NCI-H510A treated with DMSO at 0.1 percent for 48 hours (cell line): ENCODE data around the gene TTC32.
"Not testable (repeated sequence)": the region's sequence is repeated elsewhere in the genome, so short reads cannot be mapped to it uniquely, and the experiment has no call there.

Experiments
- DNase-seq: peaks from one replicate; lab custom pipeline; 2025; lab: John Stamatoyannopoulos, UW

TTC32 gene

DNA sequence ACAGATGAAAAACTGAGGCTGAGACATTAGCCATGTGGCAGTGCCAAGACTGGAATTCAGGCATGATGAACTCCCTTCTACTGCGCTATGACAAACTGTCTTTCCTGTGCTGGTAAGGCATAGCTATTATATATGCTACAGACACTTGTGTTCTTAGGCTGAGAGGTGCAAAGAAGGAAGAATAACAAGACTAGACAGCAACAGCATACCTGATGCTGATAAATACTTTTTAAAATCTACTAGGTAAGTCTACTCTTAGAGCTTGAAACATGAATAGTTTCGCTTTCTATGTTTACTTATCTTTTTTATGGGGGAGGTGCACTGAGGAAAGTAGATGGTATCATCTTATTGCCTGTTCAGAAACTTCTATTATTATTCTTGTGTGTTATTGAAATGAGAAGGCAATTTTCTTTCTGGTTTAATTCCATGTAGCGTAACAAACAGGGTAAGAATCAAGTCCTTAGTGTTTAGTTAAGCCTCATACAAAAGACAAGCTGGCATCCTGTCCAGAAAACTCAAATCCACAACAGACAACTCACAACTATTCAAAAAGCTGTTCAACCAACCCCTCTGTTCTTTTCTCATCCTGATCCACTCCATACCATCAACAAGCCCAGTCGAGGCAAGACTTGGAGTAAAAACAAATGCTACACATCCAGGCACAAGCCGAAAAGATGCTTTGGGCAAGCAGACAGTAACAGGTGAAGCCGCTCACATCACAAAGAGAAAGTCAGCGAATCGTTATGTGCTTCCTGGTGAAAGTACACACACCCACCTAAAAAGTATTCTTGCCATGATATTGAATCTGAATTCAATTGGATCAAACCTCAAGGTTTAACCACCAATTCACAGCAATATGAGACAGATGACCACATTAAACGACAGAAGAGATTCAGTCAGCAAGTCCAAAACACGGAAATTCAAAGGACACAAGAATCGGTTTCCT lies 1.5 kb downstream of the TTC32 start:
- peak; percentile 46 for DNase-seq

GRCh38 chr2:19898592-19899329 lies 3.0 kb downstream of the TTC32 start:
- no peak for DNase-seq

GRCh38 chr2:19897623-19898245 lies 4.0 kb downstream of the TTC32 start:
- DNase-seq, result no peak

DNA sequence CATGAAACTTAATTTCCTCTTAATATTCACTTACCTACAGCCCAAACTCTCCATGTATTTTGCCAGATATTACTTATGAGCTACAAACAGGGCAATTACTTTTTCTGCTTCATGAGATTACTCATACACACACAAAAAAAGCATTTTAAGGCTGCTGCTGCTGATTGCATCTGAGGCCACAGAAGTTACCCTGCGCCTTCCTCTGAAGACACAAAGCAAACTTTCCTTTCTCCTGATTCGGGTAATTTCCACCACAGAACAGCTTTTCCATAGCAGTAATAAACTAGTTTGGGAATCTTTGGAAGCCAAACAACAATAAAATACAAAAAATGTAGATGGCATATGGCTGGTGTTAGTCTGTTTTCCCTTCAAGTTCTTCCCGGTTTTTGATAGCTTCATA lies 6.2 kb downstream of the TTC32 start:
- no peak for DNase-seq

- DNase-seq, result no peak
Observed at GRCh38 chr2:19894134-19894792, 7.5 kb downstream of the TTC32 start.

GRCh38 chr2:19893520-19894133 lies 8.2 kb downstream of the TTC32 start:
- DNase-seq, result no peak

DNA sequence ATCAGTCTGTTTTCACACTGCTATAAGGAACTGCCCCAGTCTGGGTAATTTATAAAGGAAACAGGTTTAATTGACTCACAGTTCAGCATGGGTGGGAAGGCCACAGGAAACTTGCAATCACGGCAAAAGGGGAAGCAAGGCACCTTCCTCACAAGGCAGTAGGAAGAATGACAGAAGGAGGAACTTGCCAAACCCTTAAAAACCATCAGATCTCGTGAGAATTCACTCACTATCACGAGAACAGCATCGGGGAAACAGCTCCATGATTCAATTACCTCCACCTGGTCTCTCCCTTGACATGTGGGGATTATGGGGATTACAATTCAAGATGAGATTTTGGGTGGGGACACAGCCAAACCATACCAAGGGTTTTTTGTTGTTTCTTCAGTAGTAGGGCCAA lies 9.8 kb downstream of the TTC32 start:
- not testable (repeated sequence) for DNase-seq

- peak; percentile 20 for DNase-seq
Observed at GRCh38 chr2:19890104-19890503, 11.7 kb downstream of the TTC32 start.

GRCh38 chr2:19888831-19889230 lies 13.0 kb downstream of the TTC32 start:
- DNase-seq, result no peak

DNA sequence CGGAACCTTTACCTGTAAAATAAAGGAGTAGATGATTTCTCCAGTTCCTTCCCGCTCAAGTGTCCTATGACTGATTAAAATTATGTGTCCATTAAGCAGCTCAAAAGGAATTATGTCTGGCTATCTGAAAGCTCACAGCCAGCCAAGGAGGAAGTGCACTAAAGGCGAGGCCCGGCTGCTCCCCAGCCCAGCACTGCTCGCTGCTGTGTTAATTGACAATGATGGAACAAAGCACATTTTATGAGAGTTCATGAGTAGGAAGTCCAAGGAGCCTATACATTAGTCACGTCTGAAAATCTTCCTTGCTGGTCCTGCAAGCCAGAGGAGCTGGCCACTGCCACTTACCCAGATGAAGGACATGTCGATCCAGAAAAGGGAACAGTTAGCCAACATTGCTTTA lies 14.3 kb downstream of the TTC32 start:
- no peak for DNase-seq

DNA sequence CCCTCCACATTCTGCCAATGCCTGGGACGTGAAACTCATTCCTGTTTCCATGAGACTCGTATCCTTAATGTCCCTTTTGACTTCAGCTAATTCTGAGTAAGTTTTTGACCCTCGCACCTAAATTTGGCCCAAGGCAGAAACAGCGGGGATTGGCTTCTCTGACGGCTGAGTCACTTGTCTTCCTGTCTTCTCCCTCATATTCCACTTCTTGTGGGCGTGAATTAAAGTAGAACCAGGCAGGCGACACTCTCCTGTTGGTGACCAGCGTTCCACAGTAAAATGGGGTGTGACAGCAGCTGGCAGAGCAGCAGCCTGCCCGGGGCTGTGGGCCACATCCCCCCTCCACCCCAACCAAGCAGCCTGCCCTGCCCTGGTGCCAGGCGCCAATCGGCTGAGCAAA lies 15.5 kb downstream of the TTC32 start:
- no peak for DNase-seq

DNA sequence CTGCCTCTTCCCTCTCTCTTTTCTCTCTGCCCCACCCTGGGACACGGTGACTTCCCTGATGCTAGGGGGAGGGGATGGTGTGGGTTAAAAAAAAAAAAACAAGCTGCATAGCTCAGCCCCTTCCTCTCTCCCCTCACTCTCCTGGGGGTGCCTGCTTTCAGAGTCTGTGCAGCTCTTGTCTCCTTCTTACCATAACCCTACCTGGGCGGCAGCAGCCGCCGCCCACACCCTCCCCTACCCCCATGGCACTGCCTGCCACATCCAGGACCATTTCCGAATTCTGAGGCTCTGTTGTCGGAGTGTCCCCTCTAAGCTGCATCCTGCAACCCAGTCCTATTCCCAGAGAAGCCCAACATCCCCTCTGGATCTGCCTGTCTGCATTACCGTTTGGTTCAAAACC lies 16.0 kb downstream of the TTC32 start:
- DNase-seq, result no peak

DNA sequence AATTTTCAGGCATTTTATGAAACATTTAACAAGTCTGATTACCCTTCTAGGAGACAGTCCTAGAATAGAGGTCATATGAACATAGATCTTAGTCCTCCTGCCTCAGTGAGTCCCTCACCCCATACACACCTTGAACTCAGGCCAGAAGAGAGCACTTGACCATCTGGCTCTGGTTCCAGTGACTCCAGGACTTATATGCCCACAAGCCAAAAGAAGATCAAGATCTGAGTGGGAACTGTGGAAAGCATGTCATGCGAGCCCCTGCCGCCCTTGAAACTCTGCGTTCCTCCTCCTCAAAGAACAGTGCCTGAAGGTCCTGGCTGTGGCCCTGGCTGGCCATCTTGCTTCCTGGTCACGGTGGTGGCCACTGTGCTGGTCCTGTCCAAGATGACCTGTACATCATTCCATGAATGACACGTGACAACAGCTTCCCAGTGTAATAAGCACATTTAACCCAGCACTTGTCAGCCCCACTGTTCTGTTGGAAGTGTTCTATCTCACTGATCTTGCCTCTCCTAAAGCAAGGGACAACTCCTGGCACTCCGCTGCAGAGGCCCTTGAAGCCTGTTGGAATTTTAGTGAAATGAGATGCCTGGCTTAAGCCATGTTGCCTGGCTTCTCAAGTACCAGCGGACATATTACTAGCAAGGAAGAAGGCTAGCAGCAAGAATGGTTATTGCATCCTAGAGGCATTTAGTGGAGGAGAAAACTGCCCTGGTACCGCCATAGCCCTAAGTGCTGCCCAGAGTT lies 17.6 kb downstream of the TTC32 start:
- no peak for DNase-seq

DNA sequence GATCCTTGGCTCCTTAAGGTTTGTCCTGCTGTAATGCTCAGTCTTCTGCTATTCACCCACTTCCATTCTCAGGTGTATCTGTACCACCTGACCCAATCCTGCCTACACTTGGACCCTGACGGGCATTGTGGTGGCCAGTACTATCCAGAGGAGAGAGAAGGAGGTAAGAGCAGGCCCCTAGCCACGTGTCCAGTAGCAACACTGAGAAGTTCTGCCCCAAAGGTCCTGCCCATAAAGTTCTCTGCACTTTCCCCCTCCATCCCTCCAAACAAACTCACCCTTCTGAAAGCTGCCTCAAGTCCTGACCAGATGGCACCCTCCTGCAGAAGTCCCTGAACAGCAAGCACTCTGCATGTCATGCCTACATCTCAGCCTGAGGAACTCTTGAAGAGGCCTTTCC lies 18.3 kb downstream of the TTC32 start:
- no peak for DNase-seq

GRCh38 chr2:19882286-19882685 lies 19.5 kb downstream of the TTC32 start:
- DNase-seq, result no peak

GRCh38 chr2:19881908-19882265 lies 19.9 kb downstream of the TTC32 start:
- no peak for DNase-seq

DNA sequence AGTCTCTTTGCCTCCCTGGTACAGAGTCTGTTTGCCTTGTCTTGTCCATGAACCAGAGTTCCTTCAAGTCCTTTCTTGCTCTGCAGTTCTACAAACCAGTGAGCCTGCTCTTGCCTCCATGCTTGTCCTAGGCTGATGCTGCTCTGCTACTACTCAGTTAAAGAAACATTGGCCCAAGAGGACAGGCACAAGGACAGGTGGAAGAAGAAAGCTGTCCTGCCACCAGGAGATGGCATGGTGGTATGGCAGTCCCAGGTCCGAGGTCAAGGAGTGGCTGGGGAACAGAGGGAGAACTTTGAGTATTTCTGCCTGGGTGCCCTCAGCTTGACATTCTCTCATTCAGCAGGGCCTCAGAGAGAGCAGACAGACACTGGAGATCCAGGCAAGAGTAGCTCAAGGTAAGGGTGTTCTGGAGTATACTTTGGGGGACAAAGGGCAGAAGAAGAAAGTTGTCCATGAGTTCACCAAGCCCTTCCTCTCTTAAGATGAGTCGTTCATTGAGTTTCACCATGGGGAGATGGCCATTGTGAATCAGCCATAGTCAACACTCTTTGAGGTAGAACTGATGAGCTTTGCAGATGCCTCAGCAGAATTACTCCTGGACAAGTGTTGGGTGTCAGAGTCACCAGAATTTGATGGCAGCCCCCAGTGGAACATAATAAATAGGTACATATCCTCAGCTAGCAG lies 20.4 kb downstream of the TTC32 start:
- DNase-seq, result no peak

- not testable (repeated sequence) for DNase-seq
Observed at GRCh38 chr2:19880191-19880590, 21.6 kb downstream of the TTC32 start.

DNA sequence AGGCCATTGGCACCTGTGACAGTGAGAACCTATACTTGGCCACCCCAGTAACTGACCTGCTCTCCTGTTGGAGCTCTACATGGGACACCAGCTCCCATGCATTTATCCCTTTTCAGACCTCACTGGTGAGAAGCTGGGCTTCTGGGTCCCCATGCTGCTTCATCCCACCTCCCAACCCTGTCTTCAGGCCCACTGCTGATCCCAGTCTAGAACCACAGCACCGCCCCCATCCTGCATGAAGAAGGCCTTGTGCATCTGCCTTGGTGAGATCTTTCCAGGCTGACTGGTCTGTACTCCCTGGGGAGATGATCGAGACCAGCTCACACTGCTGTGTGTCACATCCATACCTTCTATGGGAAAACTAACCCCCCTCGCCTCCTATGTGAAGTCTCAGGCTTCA lies 22.7 kb downstream of the TTC32 start:
- DNase-seq, result no peak

DNA sequence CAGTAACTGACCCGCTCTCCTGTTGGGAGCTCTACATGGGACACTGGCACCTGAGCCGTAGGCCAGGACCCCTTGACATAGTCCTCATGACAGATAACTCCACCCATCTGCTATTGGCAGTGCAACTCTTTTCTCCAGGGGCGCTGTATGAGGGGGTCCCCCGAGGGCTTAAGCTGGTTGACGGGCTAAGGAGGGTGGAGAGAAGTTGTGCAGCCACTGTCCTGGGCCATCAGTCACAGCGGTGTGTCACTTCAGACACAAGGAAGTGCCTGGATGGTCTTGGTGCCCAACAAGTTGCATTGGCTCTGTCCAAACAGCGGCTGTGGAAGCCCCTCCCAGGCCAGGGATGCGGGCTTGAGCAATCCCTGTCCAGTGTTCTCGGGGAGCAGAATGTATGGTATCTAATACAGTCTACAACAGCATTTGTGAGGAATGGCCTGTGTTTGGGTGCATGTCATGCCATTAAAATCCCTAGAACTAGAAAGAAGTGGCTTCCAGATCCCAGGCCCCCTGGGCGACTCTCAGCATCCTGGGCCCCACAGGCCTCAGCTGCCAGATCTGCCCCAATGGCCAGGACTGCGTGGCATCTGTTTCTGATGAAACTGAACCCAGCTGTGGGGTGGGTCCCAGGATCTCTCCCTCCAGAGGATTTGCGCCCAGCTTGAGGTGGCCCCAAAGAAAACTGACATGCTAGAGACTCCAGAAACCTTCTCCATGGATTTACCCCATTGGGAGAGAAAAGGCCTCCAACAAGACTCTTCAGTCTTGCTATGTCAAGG lies 23.3 kb downstream of the TTC32 start:
- no peak for DNase-seq
